GM12892 (cell line): ENCODE results near the gene DNAAF5.

Source experiments
- DNase-seq: peaks from one replicate; pipeline ENCODE4 v3.0.0; 2011; ENCODE audit not compliant: insufficient read length
- FAIRE-seq: peaks from 2 replicates; lab custom pipeline; 2011; peaks lifted over from hg19 to GRCh38; lab: Jason Lieb, UNC
- POLR2A ChIP-seq: IDR thresholded peaks from 2 replicates; pipeline ENCODE4 v1.6.1; 2011; ENCODE audit warnings: low read depth, low read length, control low read depth
- POLR2AphosphoS5 ChIP-seq: IDR thresholded peaks from 2 replicates; pipeline ENCODE4 v1.6.1; 2011; ENCODE audit warnings: low read depth, low read length, control low read depth
- TAF1 ChIP-seq: IDR thresholded peaks from 2 replicates; pipeline ENCODE4 v1.6.1; 2011; ENCODE audit warnings: low read depth, mild to moderate bottlenecking, control low read depth, low read length, borderline replicate concordance

The DNAAF5 gene

GRCh38 chr7:711922-712380 is 14.5 kb upstream of the DNAAF5 start:
- no peak for DNase-seq
- TF ChIP-seq POLR2A: no peak
- no peak for TF ChIP-seq TAF1
- no peak for TF ChIP-seq POLR2AphosphoS5
- FAIRE-seq: no peak

- no peak for FAIRE-seq
- no peak for DNase-seq
Observed at GRCh38 chr7:712381-713138, 13.9 kb upstream of the DNAAF5 start.

GRCh38 chr7:713139-713457 is 13.4 kb upstream of the DNAAF5 start:
- FAIRE-seq: no peak

More at GRCh38 chr7:712381-713138, 13.9 kb upstream of the DNAAF5 start:
- no peak for TF ChIP-seq POLR2AphosphoS5
- TF ChIP-seq TAF1: no peak
- no peak for TF ChIP-seq POLR2A

GRCh38 chr7:713488-714230 is 12.8 kb upstream of the DNAAF5 start:
- TF ChIP-seq POLR2AphosphoS5 (no peak), TAF1 (no peak), POLR2A (no peak)
- FAIRE-seq: no peak
- no peak for DNase-seq

More at GRCh38 chr7:713139-713457, 13.4 kb upstream of the DNAAF5 start:
- no peak for DNase-seq
- TF ChIP-seq POLR2A (no peak), POLR2AphosphoS5 (no peak)

GRCh38 chr7:714251-714671 is 12.2 kb upstream of the DNAAF5 start:
- no peak for TF ChIP-seq TAF1
- FAIRE-seq (no peak), DNase-seq (no peak)

- DNase-seq (no peak), FAIRE-seq (no peak)
- no peak for TF ChIP-seq POLR2AphosphoS5
- no peak for TF ChIP-seq POLR2A
- no peak for TF ChIP-seq TAF1
Observed at GRCh38 chr7:716222-716621, 10.3 kb upstream of the DNAAF5 start.

GRCh38 chr7:716636-717035 is 9.9 kb upstream of the DNAAF5 start:
- FAIRE-seq (no peak), DNase-seq (no peak)
- TF ChIP-seq TAF1: no peak
- no peak for TF ChIP-seq POLR2A
- TF ChIP-seq POLR2AphosphoS5: no peak

- TF ChIP-seq TAF1 (no peak), POLR2AphosphoS5 (no peak), POLR2A (no peak)
- no peak for FAIRE-seq
- no peak for DNase-seq
Observed at GRCh38 chr7:721619-722248, 4.8 kb upstream of the DNAAF5 start.

- DNase-seq: no peak
- TF ChIP-seq POLR2A (no peak), TAF1 (no peak), POLR2AphosphoS5 (no peak)
- FAIRE-seq: no peak
Observed at GRCh38 chr7:723541-723940, 3.0 kb upstream of the DNAAF5 start.

GRCh38 chr7:724298-724697 is 2.2 kb upstream of the DNAAF5 start:
- no peak for DNase-seq
- TF ChIP-seq POLR2A (no peak), TAF1 (no peak), POLR2AphosphoS5 (no peak)
- no peak for FAIRE-seq

GRCh38 chr7:725223-726005 is 1.1 kb upstream of the DNAAF5 start:
- no peak for TF ChIP-seq POLR2AphosphoS5
- TF ChIP-seq TAF1: no peak
- TF ChIP-seq POLR2A: no peak
- FAIRE-seq (no peak), DNase-seq (no peak)

- FAIRE-seq: no peak
- TF ChIP-seq POLR2A (no peak), TAF1 (no peak), POLR2AphosphoS5 (no peak)
- DNase-seq: no peak
Observed at GRCh38 chr7:726854-727103, 280 bp downstream of the DNAAF5 start.
